Measurements from ENCODE around the gene SND1.

DNA sequence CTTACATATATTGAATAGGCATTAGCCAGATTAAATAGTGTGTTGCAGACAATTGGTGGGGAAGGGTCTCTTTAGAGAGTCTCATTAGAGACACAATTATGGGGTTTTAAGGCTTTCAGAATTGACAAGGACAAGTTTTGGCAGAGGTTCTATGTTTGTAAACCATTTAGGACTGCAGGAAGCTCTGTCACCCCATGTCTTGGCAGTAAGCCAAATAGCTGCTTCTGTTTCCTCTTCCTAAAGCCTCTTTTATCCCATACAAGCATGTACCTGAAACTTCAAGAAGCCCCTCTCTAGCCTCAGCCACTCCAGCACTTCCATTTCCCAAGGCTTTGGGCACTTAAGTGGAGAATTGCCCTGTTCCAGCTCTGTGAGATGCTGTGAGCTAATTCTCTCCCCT is 401.0 kb downstream of the SND1 start:
- TF ChIP-seq, protein P1, sequence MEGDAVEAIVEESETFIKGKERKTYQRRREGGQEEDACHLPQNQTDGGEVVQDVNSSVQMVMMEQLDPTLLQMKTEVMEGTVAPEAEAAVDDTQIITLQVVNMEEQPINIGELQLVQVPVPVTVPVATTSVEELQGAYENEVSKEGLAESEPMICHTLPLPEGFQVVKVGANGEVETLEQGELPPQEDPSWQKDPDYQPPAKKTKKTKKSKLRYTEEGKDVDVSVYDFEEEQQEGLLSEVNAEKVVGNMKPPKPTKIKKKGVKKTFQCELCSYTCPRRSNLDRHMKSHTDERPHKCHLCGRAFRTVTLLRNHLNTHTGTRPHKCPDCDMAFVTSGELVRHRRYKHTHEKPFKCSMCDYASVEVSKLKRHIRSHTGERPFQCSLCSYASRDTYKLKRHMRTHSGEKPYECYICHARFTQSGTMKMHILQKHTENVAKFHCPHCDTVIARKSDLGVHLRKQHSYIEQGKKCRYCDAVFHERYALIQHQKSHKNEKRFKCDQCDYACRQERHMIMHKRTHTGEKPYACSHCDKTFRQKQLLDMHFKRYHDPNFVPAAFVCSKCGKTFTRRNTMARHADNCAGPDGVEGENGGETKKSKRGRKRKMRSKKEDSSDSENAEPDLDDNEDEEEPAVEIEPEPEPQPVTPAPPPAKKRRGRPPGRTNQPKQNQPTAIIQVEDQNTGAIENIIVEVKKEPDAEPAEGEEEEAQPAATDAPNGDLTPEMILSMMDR (IDR thresholded peaks at IDR 0.05; ENCODE audit: insufficient read depth, low read length) = no peak
- no peak for TF ChIP-seq POLR2AphosphoS5 (IDR thresholded peaks at IDR 0.05; ENCODE audit: low read depth)
- TF ChIP-seq, protein P2, sequence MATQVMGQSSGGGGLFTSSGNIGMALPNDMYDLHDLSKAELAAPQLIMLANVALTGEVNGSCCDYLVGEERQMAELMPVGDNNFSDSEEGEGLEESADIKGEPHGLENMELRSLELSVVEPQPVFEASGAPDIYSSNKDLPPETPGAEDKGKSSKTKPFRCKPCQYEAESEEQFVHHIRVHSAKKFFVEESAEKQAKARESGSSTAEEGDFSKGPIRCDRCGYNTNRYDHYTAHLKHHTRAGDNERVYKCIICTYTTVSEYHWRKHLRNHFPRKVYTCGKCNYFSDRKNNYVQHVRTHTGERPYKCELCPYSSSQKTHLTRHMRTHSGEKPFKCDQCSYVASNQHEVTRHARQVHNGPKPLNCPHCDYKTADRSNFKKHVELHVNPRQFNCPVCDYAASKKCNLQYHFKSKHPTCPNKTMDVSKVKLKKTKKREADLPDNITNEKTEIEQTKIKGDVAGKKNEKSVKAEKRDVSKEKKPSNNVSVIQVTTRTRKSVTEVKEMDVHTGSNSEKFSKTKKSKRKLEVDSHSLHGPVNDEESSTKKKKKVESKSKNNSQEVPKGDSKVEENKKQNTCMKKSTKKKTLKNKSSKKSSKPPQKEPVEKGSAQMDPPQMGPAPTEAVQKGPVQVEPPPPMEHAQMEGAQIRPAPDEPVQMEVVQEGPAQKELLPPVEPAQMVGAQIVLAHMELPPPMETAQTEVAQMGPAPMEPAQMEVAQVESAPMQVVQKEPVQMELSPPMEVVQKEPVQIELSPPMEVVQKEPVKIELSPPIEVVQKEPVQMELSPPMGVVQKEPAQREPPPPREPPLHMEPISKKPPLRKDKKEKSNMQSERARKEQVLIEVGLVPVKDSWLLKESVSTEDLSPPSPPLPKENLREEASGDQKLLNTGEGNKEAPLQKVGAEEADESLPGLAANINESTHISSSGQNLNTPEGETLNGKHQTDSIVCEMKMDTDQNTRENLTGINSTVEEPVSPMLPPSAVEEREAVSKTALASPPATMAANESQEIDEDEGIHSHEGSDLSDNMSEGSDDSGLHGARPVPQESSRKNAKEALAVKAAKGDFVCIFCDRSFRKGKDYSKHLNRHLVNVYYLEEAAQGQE (IDR thresholded peaks at IDR 0.05; ENCODE audit: insufficient replicate concordance, low read depth) = no peak
- TF ChIP-seq GABPA (IDR thresholded peaks at IDR 0.05; ENCODE audit: low read depth) = no peak
- TF ChIP-seq SPI1 (IDR thresholded peaks at IDR 0.05; ENCODE audit: borderline replicate concordance, low read depth) = no peak

Data from HL-60 (cell line).